ENCODE measurements around the gene ANKRD37. TPM values are rescaled to one million over a fixed set of nuclear protein-coding genes. Genes with fewer than 3 reads are reported as not detected.

ANKRD37 gene
- total RNA-seq, 1 experiment from 2014 or later = 3.6 TPM

- H3K27me3 Mint-ChIP-seq (ENCODE audit: insufficient read depth, unreplicated experiment) = no peaks in the 10 kb centered on the region
- intact Hi-C loops (cut with micrococcal nuclease; ENCODE audit: unreplicated experiment) = no loop called here
- H3K36me3 Mint-ChIP-seq (ENCODE audit: insufficient read depth, unreplicated experiment) = peaks cover 9% of the 10 kb centered on the region
- CTCF ChIA-PET = no interaction called here
- H3K9me3 Mint-ChIP-seq (ENCODE audit: unreplicated experiment) = no peaks in the 10 kb centered on the region
- H3K4me3 ChIP-seq (ENCODE audit: low read depth, low read length) = no peak overlapping the region
- no peak for DNase-seq
- no peaks in the 10 kb centered on the region for H3K9me3 ChIP-seq
- TF ChIP-seq, protein P1, sequence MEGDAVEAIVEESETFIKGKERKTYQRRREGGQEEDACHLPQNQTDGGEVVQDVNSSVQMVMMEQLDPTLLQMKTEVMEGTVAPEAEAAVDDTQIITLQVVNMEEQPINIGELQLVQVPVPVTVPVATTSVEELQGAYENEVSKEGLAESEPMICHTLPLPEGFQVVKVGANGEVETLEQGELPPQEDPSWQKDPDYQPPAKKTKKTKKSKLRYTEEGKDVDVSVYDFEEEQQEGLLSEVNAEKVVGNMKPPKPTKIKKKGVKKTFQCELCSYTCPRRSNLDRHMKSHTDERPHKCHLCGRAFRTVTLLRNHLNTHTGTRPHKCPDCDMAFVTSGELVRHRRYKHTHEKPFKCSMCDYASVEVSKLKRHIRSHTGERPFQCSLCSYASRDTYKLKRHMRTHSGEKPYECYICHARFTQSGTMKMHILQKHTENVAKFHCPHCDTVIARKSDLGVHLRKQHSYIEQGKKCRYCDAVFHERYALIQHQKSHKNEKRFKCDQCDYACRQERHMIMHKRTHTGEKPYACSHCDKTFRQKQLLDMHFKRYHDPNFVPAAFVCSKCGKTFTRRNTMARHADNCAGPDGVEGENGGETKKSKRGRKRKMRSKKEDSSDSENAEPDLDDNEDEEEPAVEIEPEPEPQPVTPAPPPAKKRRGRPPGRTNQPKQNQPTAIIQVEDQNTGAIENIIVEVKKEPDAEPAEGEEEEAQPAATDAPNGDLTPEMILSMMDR (IDR thresholded peaks at IDR 0.05; ENCODE audit: insufficient read depth in 1 of 2, low read depth in 1 of 2, low read length in 1 of 2, severe bottlenecking in 1 of 2, unreplicated experiment in 1 of 2) = no peak
- peaks cover 13% of the 10 kb centered on the region for H3K4me1 Mint-ChIP-seq (ENCODE audit: low read depth, unreplicated experiment)
- H3K36me3 ChIP-seq (ENCODE audit: control insufficient read depth, insufficient read depth, low read length) = no peaks in the 10 kb centered on the region
- no peaks in the 10 kb centered on the region for H3K4me1 ChIP-seq
- H3K4me3 Mint-ChIP-seq (ENCODE audit: unreplicated experiment) = no peak overlapping the region
- no peaks in the 10 kb centered on the region for H3K27me3 ChIP-seq (replicated peaks; ENCODE audit: control insufficient read depth, insufficient read depth, low read length)
- POLR2A ChIA-PET = no interaction called here
- BruUV-seq (replicated peaks) = no TSS peak
- H3K27ac Mint-ChIP-seq (ENCODE audit: unreplicated experiment) = no peak overlapping the region
Measured at GRCh38 chr4:185421366-185422124, 24.9 kb downstream of the ANKRD37 start.

DNA sequence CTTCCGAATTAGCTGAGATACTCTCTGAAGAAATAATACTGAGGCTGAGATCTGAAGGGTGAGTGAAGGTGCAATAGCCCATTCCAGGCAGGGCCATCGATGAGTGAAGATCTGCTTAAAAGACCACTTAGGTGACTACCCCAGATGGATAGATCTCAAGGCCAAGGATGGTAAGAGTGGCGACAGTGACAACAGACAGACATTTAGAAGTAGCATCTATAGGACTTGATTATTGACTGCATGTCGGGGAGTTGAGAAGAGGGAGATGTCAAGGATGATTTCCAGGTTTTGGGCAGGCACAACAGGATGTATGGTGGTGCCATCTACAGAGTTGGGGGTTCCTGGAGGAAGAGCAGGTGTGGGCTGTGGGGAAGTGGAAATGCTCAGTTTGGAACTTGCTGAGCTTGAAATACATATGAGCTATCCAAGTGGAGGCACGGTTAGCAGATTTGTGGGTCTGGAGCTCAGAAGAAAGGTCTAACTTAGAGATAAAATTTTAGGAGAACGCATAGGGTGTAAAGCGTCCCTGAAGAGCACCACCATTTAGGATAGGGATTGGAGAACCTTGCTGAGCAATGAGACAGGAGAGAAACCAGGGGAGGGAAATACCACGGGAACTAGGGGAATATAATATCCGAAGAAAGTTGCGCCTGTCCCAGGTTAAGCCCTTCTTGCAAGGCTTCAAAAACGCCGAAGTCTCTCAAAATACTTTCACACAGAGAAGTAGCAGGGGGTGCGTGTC, 28.4 kb downstream of the ANKRD37 start:
- ChIA-PET CTCF (interaction anchor here (0.6 to 1.5 kb wide), 5 partner anchors 110 to 776 kb away, joined by 3 to 6 read pairs (median 5); partner anchors contain the start of genes CASP3, PDLIM3 and PRIMPOL), POLR2A (interaction anchor here (1.6 kb wide), 1 partner anchor 29 kb away, joined by 7 read pairs; the partner anchor contains the start of genes ANKRD37 and LRP2BP)
- peak overlapping the region; percentile 54 for H3K4me3 ChIP-seq (ENCODE audit: low read depth, low read length)
- peaks cover 13% of the 10 kb centered on the region for H3K4me1 Mint-ChIP-seq (ENCODE audit: low read depth, unreplicated experiment)
- H3K27ac Mint-ChIP-seq (ENCODE audit: unreplicated experiment) = peak overlapping the region; percentile 76
- no peaks in the 10 kb centered on the region for H3K9me3 Mint-ChIP-seq (ENCODE audit: unreplicated experiment)
- H3K4me1 ChIP-seq = no peaks in the 10 kb centered on the region
- H3K4me3 Mint-ChIP-seq (ENCODE audit: unreplicated experiment) = peak overlapping the region; percentile 78
- TSS peak; percentile 36 for BruUV-seq (replicated peaks)
- H3K9me3 ChIP-seq = no peaks in the 10 kb centered on the region
- TF ChIP-seq, protein P1 (IDR thresholded peaks at IDR 0.05; ENCODE audit: insufficient read depth in 1 of 2, low read depth in 1 of 2, low read length in 1 of 2, severe bottlenecking in 1 of 2, unreplicated experiment in 1 of 2) = no peak
- H3K27me3 Mint-ChIP-seq (ENCODE audit: insufficient read depth, unreplicated experiment) = no peaks in the 10 kb centered on the region
- no peak for DNase-seq
- H3K27me3 ChIP-seq (replicated peaks; ENCODE audit: control insufficient read depth, insufficient read depth, low read length) = no peaks in the 10 kb centered on the region
- H3K36me3 Mint-ChIP-seq (ENCODE audit: insufficient read depth, unreplicated experiment) = peaks cover 10% of the 10 kb centered on the region
- H3K36me3 ChIP-seq (ENCODE audit: control insufficient read depth, insufficient read depth, low read length) = no peaks in the 10 kb centered on the region
- intact Hi-C loops (cut with micrococcal nuclease; ENCODE audit: unreplicated experiment) = loop anchor here (1.0 to 5.0 kb wide), 2 partner anchors 29 to 172 kb away; partner anchors contain the start of gene ANKRD37

DNA sequence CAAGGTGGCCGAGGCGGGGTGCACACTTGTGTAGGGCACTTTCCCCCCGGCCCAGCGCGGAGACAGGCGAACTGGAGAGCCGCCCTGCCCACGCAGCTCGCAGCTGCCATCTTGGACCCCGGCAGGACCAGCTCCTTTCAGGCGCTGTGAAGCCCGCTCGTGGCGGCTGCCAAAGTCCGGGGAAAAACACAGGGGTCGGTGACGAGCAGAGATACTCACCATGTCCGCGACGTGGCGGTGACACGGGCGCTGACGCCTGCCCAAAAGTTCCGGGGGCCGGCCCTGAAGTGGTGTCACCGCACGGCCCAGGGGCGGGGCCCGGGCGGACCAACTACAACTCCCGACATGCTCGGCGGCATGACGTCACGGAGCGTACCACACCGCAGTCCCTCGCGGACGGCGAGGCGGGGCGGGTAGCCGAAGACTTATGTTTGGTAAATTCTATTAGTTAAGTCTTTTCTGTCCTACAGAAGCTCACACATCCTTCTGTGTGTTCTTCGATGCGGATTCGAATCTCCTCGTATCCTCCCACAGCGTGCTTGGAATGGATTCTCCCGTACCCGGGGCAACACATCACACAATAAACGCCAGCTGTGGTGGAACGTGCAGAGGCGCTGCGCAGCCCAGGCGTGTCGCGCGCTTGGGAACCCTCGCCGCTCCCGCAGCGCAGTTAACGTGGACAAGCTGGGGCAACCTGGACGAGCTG, 29.2 kb downstream of the ANKRD37 start, which contains the start of gene UFSP2:
Gene UFSP2 (minus strand): TSS at position 318 of the 706 bp plus-strand sequence. CDS start 96 bp downstream, at position 222.
- CTCF ChIA-PET = interaction anchor here (0.6 to 1.5 kb wide), 6 partner anchors 29 to 613 kb away, joined by 3 to 6 read pairs (median 4); partner anchors contain the start of genes ANKRD37 and PDLIM3
- no peaks in the 10 kb centered on the region for H3K9me3 Mint-ChIP-seq (ENCODE audit: unreplicated experiment)
- Histone ChIP-seq H3K27me3 (replicated peaks; ENCODE audit: control insufficient read depth, insufficient read depth, low read length) (no peaks in the 10 kb centered on the region), H3K9me3 (no peaks in the 10 kb centered on the region), H3K4me1 (no peaks in the 10 kb centered on the region), H3K36me3 (ENCODE audit: control insufficient read depth, insufficient read depth, low read length) (no peaks in the 10 kb centered on the region), H3K4me3 (ENCODE audit: low read depth, low read length) (peak within 1 kb of the TSS; percentile 54)
- H3K4me1 Mint-ChIP-seq (ENCODE audit: low read depth, unreplicated experiment) = peaks cover 13% of the 10 kb centered on the region
- intact Hi-C loops (cut with micrococcal nuclease; ENCODE audit: unreplicated experiment) = loop anchor here (1.0 to 5.0 kb wide), 2 partner anchors 29 to 172 kb away; partner anchors contain the start of gene ANKRD37
- peak within 1 kb of the TSS; percentile 76 for H3K27ac Mint-ChIP-seq (ENCODE audit: unreplicated experiment)
- no TSS peak for BruUV-seq (replicated peaks)
- peaks cover 10% of the 10 kb centered on the region for H3K36me3 Mint-ChIP-seq (ENCODE audit: insufficient read depth, unreplicated experiment)
- peak; percentile 84 to 86 for DNase-seq
- POLR2A ChIA-PET = interaction anchor here (1.6 kb wide), 1 partner anchor 30 kb away, joined by 7 read pairs; the partner anchor contains the start of genes ANKRD37 and LRP2BP
- TF ChIP-seq, protein P1 (IDR thresholded peaks at IDR 0.05; ENCODE audit: insufficient read depth in 1 of 2, low read depth in 1 of 2, low read length in 1 of 2, severe bottlenecking in 1 of 2, unreplicated experiment in 1 of 2) = peak in 1 of 2 experiments; percentile 9
- H3K27me3 Mint-ChIP-seq (ENCODE audit: insufficient read depth, unreplicated experiment) = no peaks in the 10 kb centered on the region
- H3K4me3 Mint-ChIP-seq (ENCODE audit: unreplicated experiment) = peak within 1 kb of the TSS; percentile 78
